HG02885 (cell line): ENCODE results near the gene AMY1C.
"Not testable (repeated sequence)": the region's sequence is repeated elsewhere in the genome, so short reads cannot be mapped to it uniquely, and the experiment has no call there.

Experiments
- ATAC-seq: cut with Tn5 transposase; IDR thresholded peaks from one replicate; pipeline ENCODE4 v1.9.1; 2021; ENCODE audit warnings: mild to moderate bottlenecking; ENCODE audit not compliant: unreplicated experiment, poor library complexity

AMY1C gene

DNA sequence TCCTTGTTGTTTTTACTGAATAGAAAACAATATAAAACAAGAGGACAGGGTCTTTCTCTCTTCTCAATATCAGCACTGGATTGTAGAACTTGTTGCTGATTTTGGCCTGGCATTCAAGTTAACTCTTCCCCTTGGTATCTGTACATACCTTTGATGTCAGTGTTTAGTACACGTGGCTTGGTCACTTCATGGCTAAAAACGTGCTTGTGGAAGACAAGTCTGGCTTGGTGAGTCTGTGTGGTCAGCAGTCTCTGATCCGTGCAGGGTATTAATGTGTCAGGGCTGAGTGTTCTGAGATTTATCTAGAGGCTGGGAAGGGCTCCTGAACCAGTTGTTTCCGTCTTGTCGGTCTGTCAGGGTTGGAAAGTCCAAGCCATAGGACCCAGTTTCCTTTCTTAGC lies at the start of gene AMY1C:
AMY1C (plus strand) TSS at position 301 of the 400 bp plus-strand sequence. CDS start 572 bp downstream, outside the sequence.
- not testable (repeated sequence) for ATAC-seq

DNA sequence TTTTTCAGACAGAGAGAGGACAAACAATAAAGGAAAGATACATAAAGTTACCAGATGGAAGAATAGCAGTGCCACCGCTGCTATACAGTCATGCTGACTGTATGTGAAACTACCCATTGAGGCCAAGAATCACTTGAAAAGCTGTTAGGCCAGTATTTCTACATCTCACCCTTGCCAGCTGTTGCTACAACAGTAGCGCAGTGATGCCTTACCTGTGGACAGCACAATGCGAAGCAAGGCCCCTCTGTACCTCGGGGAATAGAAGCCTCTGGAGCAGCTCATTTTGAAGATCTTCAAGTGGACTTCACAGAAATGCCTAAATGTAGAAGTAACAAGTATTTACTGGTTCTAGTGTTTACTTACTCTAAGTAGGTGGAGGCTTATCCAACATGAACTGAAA lies 49.0 kb upstream of the AMY1C start:
- ATAC-seq = not testable (repeated sequence)

DNA sequence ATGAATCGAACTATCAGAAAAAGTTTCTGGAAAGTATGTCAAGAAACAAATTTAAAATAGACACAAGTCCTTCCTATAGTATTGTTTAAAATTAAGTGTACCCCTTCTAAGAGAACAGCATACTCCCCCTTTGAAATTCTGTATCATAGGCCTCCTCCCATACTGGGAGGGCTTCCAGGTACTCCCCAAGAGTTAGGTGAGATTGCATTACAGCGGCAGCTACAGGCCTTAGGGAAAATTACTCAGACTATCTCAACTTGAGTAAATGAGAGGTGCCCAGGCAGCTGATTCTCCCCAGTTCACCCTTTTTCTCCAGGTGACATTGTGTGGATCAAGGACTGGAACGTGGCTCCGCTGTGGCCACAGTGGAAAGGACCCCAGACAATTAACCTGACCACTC lies 48.4 kb upstream of the AMY1C start:
- not testable (repeated sequence) for ATAC-seq

DNA sequence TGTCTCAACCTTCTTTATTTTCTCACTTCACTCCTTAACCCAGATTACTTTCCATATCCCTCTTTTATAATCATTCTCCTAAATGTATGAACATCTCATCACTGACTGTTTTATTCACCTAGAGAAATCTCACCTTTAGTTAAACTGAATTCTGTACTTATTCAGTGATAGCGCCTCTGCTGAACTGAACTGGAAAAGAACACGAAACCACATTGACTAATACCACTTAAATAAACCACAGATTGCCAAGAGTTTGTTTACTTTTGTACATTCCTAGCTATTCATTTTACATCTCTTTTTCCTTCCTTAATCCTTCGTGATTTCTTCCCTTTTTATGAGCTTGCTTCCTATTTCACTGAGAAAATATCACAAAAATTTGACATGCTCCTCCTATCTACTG lies 42.0 kb upstream of the AMY1C start:
- ATAC-seq = not testable (repeated sequence)

DNA sequence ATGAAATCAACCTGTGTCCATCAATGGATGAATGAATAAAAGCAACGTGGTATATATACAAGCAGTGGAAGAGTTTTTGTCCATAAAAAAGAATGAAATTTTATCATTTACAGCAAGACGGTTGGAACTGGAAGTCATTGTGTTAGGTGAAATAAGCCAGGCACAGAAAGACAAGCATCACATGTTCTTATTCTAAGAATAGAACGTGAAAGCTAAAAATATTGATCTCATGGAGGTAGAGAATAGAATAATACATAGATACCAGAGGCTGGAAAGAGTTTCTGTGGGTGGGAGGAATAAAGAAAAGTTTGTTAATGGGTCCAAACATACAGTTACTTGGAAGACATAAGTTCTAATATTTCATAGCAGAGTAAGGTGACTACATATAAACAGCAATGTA lies 39.3 kb upstream of the AMY1C start:
- ATAC-seq = not testable (repeated sequence)

DNA sequence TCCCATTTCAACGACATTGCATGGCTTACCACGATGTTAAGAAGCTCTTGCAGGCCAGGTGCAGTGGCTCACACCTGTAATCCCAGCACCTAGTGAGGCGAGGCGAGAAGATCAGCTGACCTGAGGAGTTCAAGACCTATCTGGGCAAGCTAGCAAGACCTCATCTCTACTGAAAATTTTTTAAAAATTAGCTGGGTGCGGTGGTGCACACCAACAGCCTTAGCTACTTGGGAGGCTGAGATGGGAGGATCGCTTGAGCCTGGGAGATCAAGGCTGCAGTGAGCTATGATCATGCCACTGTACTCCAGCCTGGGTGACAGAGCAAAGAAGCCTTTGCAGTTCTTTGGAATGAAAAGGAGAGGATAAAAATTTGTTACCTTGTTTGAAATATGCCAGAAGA lies 32.3 kb upstream of the AMY1C start:
- not testable (repeated sequence) for ATAC-seq

DNA sequence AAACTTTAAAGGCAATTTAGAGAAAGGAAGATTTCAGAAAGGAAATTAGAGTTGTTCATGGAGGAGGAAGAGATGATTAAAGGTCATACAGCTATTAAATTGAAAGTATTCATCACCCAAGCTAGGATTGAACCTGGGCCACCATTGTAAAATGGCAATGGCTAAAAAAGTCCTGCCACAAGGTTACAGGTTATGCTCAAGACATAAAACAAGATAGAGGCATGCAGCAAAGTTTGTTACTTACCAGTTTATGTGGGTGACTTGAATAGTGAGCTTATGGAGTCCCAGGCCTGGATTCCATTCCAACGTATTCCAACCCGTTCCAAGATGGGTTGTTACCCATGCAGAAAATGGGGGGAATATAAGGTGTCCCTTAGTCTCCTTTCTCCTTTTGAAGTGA lies 28.2 kb upstream of the AMY1C start:
- ATAC-seq = not testable (repeated sequence)

DNA sequence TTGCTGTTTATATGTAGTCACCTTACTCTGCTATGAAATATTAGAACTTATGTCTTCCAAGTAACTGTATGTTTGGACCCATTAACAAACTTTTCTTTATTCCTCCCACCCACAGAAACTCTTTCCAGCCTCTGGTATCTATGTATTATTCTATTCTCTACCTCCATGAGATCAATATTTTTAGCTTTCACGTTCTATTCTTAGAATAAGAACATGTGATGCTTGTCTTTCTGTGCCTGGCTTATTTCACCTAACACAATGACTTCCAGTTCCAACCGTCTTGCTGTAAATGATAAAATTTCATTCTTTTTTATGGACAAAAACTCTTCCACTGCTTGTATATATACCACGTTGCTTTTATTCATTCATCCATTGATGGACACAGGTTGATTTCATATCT lies 14.4 kb upstream of the AMY1C start:
- ATAC-seq = not testable (repeated sequence)

DNA sequence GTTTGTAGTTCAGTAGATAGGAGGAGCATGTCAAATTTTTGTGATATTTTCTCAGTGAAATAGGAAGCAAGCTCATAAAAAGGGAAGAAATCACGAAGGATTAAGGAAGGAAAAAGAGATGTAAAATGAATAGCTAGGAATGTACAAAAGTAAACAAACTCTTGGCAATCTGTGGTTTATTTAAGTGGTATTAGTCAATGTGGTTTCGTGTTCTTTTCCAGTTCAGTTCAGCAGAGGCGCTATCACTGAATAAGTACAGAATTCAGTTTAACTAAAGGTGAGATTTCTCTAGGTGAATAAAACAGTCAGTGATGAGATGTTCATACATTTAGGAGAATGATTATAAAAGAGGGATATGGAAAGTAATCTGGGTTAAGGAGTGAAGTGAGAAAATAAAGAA lies 11.7 kb upstream of the AMY1C start:
- ATAC-seq = not testable (repeated sequence)

DNA sequence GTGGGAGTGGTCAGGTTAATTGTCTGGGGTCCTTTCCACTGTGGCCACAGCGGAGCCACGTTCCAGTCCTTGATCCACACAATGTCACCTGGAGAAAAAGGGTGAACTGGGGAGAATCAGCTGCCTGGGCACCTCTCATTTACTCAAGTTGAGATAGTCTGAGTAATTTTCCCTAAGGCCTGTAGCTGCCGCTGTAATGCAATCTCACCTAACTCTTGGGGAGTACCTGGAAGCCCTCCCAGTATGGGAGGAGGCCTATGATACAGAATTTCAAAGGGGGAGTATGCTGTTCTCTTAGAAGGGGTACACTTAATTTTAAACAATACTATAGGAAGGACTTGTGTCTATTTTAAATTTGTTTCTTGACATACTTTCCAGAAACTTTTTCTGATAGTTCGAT lies 5.2 kb upstream of the AMY1C start:
- not testable (repeated sequence) for ATAC-seq

DNA sequence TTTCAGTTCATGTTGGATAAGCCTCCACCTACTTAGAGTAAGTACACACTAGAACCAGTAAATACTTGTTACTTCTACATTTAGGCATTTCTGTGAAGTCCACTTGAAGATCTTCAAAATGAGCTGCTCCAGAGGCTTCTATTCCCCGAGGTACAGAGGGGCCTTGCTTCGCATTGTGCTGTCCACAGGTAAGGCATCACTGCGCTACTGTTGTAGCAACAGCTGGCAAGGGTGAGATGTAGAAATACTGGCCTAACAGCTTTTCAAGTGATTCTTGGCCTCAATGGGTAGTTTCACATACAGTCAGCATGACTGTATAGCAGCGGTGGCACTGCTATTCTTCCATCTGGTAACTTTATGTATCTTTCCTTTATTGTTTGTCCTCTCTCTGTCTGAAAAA lies 4.7 kb upstream of the AMY1C start:
- ATAC-seq = not testable (repeated sequence)

DNA sequence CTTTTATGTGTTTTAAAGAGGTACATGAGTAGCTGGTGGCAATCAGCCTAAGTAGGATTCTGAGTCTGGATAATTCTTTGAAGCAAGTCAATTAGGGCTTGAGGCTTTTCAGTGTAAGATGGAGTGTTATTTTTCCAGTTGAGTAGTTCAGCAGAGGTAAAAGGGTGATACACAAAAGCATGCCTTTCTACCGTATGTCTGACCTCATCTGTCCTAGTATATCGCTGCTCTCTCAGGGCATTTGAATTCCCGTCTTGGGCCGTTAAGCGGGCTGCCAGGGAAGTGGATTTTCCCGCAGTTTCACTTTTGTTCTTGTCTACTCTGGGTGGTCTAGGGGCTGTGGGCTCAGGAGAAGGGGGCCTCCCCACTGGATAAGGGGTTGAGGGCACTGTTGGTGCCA lies 1.4 kb upstream of the AMY1C start:
- not testable (repeated sequence) for ATAC-seq

DNA sequence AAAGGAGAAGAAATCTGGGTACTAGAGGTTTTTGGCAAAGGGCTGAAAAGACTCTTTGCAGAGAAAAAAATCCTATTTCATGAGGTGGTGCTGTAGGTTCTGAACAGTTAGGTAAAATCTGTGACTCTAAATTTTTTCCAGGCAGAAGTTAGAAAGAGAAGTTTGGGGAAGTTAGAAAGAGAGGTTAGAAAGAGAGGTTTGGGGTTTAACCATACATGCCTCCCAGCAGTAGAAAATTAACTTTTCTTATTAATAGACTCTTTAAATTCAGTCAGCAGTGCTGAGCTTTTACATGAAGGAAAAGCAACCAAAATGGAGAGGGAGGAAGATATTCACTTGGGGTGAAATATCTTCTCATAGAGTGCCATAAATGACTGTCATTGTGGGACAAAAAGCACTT lies 12.2 kb downstream of the AMY1C start:
- ATAC-seq = no peak

DNA sequence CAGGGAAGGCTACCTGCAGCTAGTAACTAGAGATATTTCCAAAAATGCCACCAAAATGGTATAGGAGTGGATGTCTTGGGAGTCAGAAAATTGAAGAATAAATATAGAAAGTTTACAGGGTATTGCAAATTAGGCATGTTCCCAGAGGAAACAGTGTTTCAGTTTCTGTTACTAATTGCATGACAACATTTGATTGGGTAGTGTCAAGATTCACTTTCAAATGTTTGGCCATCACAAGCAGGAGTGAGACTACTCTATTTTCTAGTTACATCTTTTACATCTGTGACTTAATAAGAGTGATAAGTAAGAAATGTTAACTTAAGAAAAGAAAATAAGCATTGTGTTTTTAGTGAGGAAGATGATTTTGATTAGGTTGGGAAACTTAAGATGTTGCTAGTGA lies 30.2 kb downstream of the AMY1C start:
- no peak for ATAC-seq

DNA sequence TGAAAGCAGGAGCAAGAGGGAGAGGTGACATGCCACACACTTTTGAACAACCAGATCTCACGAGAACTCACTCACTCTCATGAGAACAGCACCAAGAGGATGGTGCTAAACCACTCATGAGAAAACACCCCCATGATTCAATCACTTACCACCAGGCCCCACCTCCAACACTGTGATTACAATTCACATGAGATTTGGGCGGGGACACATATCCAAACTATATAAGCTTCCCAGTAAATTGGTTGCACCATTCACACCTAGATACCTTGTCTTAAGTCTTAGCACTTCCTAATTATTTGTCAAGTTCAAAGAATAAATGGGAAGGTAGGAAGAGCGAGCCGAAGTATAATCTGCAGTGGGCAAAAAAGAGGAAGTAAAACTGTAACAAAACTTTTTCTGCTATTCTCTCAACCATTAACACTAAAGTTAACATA lies 34.3 kb downstream of the AMY1C start:
- ATAC-seq = peak; percentile 71

DNA sequence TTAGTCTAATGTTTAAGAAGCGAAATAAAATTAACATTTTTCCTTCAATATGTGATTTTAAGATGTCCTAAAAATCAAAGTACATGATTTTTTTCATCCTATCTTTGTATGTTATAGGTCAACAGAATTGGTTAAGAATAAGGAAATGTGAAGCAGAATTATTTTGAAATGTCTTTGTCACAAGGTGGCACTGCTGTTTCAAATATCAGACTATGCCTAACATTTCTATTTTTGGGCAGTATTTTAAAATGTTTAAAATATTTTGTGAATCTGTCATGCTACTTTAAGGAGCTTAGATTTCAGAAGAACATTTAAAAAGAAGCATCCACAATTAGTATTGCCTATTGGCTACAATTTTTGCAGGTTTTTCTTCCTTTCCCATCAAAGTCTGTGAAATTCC lies 38.7 kb downstream of the AMY1C start:
- ATAC-seq = no peak

DNA sequence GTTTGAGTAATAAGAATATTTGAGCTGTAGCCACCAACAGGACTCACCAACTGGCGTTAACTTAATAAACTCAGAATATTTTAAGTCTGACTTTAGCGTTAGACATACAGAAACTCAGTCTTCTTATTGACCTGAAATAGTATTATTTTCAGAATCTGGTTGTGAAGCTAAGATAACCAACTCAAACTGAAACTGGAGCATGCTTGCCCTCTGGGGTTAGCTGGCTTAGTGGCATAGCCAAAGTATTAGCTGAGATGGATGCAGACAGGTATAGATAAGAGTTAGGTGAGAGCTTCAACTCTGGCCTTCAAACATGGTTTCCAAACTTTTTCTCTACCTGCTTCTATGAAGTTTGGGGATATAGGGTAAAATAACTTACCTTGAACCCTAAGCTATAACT lies 40.5 kb downstream of the AMY1C start:
- ATAC-seq = peak; percentile 53
